22Rv1 (cell line): ENCODE results near the gene COL7A1.

Experiments
- CTCF ChIP-seq: fragments of 450-650 bp; IDR thresholded peaks from 2 replicates; pipeline ENCODE4 v1.5.1; 2017; ENCODE audit warnings: mild to moderate bottlenecking
- ZFX ChIP-seq: fragments of 450-650 bp; IDR thresholded peaks from 2 replicates; pipeline ENCODE4 v1.6.1; 2017; ENCODE audit warnings: antibody characterized with exemption, borderline replicate concordance

- no peak for TF ChIP-seq CTCF
- no peak for TF ChIP-seq ZFX
Measured at GRCh38 chr3:48565186-48565585, 29.9 kb downstream of the COL7A1 start.
